PC-3 (cell line): ENCODE measurements around the gene ELL2.

Source experiments
- CTCF ChIP-seq: fragments of 300-600 bp; sonication (generic); conservative IDR thresholded peaks from 2 replicates; pipeline ENCODE4 v1.5.1; 2017; ENCODE audit warnings: antibody characterized with exemption, low read depth, mild to moderate bottlenecking, low read length
- EZH2 ChIP-seq: fragments of 300-600 bp; sonication (generic); IDR thresholded peaks from one replicate; pipeline ENCODE4 v1.6.1; 2017; ENCODE audit warnings: antibody characterized with exemption, mild to moderate bottlenecking, low read length; ENCODE audit not compliant: unreplicated experiment

GRCh38 chr5:95839658-95840057 is 122.0 kb downstream of the ELL2 start:
- TF ChIP-seq CTCF = no peak
- no peak for TF ChIP-seq EZH2
